AG04449 (cell line): Measurements from ENCODE around the gene USP24.

Experiments used
- CTCF ChIA-PET: fragments of 350-600 bp; formaldehyde crosslinking; extraction: SDS; loops from one replicate; lab custom pipeline; 2021; ENCODE audit warnings: antibody characterized with exemption; lab: Yijun Ruan, JAX
- POLR2A ChIA-PET: fragments of 400-600, 350-600 bp; formaldehyde crosslinking; extraction: SDS; loops from one replicate; lab custom pipeline; 2020; ENCODE audit warnings: antibody characterized with exemption, inconsistent platforms; lab: Yijun Ruan, JAX
- DNase-seq: peaks from one replicate; pipeline ENCODE4 v3.0.0-alpha.2; 2010; ENCODE audit warnings: low read depth, low spot score
- H3K4me3 ChIP-seq: 2 replicates; pipeline ENCODE4 v1.5.1; 2011; ENCODE audit warnings: low read depth, mild to moderate bottlenecking, control low read depth, low read length
- CTCF ChIP-seq: IDR thresholded peaks from one replicate; pipeline ENCODE4 v1.5.1; 2011; ENCODE audit warnings: mild to moderate bottlenecking, moderate library complexity, low read length, control low read depth, inconsistent platforms; ENCODE audit not compliant: insufficient read depth; ENCODE audit errors: missing control alignments

USP24 gene

DNA sequence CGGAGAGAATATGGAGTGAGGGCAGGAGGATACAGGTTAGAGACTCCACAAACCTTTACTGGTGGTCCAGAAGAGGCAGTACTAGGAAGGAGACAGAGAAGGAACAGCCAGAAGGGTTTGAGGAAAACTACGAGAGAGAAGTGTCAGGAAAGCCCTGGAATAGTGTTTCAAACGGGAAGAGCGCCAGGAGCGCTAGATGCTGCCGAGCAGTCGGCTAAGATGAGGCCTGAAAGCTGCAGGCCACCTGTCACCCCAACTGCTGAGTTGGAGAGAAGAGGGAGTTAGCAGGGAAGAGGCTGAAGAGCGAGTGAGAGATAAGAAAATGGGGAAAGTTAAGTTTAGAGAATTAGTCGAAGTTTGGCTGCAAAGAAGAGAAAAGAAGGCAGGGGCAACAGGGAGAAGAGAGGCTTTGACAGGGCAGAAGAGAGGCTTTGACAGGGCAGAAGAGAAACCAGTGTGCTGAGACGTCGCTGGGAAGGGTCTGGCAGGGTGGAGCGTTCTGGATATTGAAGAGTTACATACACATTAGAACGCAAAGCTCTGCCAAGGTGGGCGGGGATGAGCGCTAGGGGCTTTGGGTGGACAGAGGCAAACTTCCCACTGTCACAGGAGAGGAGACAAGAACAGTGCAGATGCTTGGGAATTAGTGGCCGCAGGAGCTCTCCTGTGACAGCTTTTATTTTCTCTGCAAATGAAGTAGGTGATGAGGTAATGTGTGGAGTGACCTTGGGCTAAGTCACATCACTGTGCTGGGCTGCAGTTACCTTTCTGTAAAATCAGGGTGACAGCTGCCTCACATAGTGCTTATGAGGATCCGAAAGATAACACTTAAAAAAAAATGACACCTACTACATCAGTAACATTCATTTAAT, 144.6 kb downstream of the USP24 start:
- no peak for DNase-seq
- no peak overlapping the region for H3K4me3 ChIP-seq
- ChIA-PET POLR2A (no interaction called here), CTCF (interaction anchor here (0.8 to 3.1 kb wide), 13 partner anchors 8 to 1514 kb away, joined by 3 to 29 read pairs (median 6); no protein-coding TSS in a partner anchor)
- TF ChIP-seq CTCF = no peak

DNA sequence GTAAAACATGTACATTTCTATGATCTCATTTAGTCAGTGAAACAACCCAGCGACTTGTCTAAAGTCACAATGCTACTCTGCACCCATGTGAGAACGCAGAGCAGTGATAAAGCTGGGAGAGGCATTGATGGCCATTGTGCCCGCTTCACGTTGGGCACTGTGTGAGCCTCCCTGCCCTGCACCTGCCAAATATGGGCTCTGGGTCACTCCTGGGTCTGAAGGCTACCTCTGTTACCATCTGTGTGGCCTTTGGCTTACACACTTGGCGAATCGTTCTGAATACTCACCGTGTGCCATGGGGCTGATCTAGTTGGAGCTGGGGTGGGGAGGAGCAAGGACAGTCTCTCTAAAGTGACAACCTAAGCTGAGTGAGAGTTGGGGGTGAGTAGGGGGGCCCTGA, 145.9 kb downstream of the USP24 start:
- POLR2A ChIA-PET = no interaction called here
- H3K4me3 ChIP-seq = no peak overlapping the region
- no peak for DNase-seq
- CTCF ChIA-PET = interaction anchor here (1.7 to 3.1 kb wide), 2 partner anchors 22 to 209 kb away, joined by 4 to 18 read pairs; no protein-coding TSS in a partner anchor
- TF ChIP-seq CTCF = no peak

GRCh38 chr1:55068638-55069037, 146.5 kb downstream of the USP24 start:
- CTCF ChIA-PET = interaction anchor here (0.8 to 1.7 kb wide), 4 partner anchors 9 to 124 kb away, joined by 3 to 5 read pairs (median 4); no protein-coding TSS in a partner anchor
- no peak for TF ChIP-seq CTCF
- H3K4me3 ChIP-seq = no peak overlapping the region
- no peak for DNase-seq
- POLR2A ChIA-PET = no interaction called here

GRCh38 chr1:55067914-55068313, 147.2 kb downstream of the USP24 start:
- no peak for DNase-seq
- H3K4me3 ChIP-seq = no peak overlapping the region
- TF ChIP-seq CTCF = no peak
- CTCF ChIA-PET = interaction anchor here (1.0 to 1.2 kb wide), 2 partner anchors 8 to 123 kb away, joined by 3 to 5 read pairs; no protein-coding TSS in a partner anchor
- POLR2A ChIA-PET = no interaction called here

- POLR2A ChIA-PET = no interaction called here
- TF ChIP-seq CTCF = no peak
- H3K4me3 ChIP-seq = no peak overlapping the region
- no peak for DNase-seq
- CTCF ChIA-PET = no interaction called here
Observed at GRCh38 chr1:55067022-55067778, 148.0 kb downstream of the USP24 start.

- ChIA-PET CTCF (no interaction called here), POLR2A (no interaction called here)
Observed at GRCh38 chr1:55065648-55066047, 149.5 kb downstream of the USP24 start.

More at GRCh38 chr1:55065648-55066047, 149.5 kb downstream of the USP24 start:
- TF ChIP-seq CTCF = no peak
- no peak for DNase-seq
- no peak overlapping the region for H3K4me3 ChIP-seq
